ENCODE results near the gene BRPF1. TPM values are rescaled to one million over a fixed set of nuclear protein-coding genes. Genes with fewer than 3 reads are reported as not detected.

The BRPF1 gene
- total RNA-seq, 1 experiment from 2014 or later, result 23.6 TPM

DNA sequence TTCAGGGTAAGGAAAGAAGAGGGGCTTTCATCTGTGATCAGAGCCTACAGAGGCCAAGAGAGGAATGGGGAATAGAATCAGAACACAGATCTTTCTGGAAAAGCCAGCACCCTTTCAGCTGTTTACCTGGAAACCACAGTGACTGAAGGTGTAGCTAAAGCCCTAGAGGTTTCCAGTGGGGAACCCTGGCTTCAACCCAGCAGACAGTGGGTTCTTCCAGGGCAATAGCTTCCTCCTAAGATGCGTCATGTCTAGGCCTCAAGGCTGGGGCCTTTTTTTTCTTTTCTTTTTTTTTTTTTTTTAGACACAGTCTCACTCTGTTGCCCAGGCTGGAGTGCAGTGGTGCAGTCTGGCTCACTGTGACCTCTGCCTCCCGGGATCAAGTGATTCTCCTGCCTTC, 31.0 kb upstream of the BRPF1 start:
- ChIA-PET CTCF (no interaction called here), POLR2A (no interaction called here)
- no TSS peak for BruUV-seq (replicated peaks)

More for the DNA sequence above, 31.0 kb upstream of the BRPF1 start:
- no peak overlapping the region for H3K9ac ChIP-seq (ENCODE audit: low read length)
- DNase-seq (ENCODE audit: low read depth, low spot score) (no peak), ATAC-seq (no peak)
- TF ChIP-seq ELF1 (IDR thresholded peaks at IDR 0.05; ENCODE audit: borderline replicate concordance, low read depth) (no peak), JUND (IDR thresholded peaks at IDR 0.05) (no peak), SP1 (IDR thresholded peaks at IDR 0.05; ENCODE audit: low read depth) (no peak), RAD21 (IDR thresholded peaks at IDR 0.05; ENCODE audit: low read depth) (no peak), EZH2 (IDR thresholded peaks at IDR 0.05) (no peak), POLR2A (IDR thresholded peaks at IDR 0.05; ENCODE audit: borderline replicate concordance, extremely low read depth, insufficient read depth, insufficient read length) (no peak), EGR1 (IDR thresholded peaks at IDR 0.05; ENCODE audit: low read depth) (no peak), ATF3 (IDR thresholded peaks at IDR 0.05) (no peak), SIN3A (IDR thresholded peaks at IDR 0.05; ENCODE audit: low read depth) (no peak), SRF (IDR thresholded peaks at IDR 0.05; ENCODE audit: low read depth) (no peak), CBX3 (IDR thresholded peaks at IDR 0.05; ENCODE audit: low read depth) (no peak), EZH2phosphoT487 (IDR thresholded peaks at IDR 0.05; ENCODE audit: borderline replicate concordance) (no peak), CEBPB (IDR thresholded peaks at IDR 0.05; ENCODE audit: low read depth) (no peak), YY1 (IDR thresholded peaks at IDR 0.05; ENCODE audit: extremely low read depth, insufficient replicate concordance, low read depth, low read length) (no peak)
- TF ChIP-seq, protein P1, sequence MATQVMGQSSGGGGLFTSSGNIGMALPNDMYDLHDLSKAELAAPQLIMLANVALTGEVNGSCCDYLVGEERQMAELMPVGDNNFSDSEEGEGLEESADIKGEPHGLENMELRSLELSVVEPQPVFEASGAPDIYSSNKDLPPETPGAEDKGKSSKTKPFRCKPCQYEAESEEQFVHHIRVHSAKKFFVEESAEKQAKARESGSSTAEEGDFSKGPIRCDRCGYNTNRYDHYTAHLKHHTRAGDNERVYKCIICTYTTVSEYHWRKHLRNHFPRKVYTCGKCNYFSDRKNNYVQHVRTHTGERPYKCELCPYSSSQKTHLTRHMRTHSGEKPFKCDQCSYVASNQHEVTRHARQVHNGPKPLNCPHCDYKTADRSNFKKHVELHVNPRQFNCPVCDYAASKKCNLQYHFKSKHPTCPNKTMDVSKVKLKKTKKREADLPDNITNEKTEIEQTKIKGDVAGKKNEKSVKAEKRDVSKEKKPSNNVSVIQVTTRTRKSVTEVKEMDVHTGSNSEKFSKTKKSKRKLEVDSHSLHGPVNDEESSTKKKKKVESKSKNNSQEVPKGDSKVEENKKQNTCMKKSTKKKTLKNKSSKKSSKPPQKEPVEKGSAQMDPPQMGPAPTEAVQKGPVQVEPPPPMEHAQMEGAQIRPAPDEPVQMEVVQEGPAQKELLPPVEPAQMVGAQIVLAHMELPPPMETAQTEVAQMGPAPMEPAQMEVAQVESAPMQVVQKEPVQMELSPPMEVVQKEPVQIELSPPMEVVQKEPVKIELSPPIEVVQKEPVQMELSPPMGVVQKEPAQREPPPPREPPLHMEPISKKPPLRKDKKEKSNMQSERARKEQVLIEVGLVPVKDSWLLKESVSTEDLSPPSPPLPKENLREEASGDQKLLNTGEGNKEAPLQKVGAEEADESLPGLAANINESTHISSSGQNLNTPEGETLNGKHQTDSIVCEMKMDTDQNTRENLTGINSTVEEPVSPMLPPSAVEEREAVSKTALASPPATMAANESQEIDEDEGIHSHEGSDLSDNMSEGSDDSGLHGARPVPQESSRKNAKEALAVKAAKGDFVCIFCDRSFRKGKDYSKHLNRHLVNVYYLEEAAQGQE (IDR thresholded peaks at IDR 0.05; ENCODE audit: low read depth), result no peak
- TF ChIP-seq, protein P2, sequence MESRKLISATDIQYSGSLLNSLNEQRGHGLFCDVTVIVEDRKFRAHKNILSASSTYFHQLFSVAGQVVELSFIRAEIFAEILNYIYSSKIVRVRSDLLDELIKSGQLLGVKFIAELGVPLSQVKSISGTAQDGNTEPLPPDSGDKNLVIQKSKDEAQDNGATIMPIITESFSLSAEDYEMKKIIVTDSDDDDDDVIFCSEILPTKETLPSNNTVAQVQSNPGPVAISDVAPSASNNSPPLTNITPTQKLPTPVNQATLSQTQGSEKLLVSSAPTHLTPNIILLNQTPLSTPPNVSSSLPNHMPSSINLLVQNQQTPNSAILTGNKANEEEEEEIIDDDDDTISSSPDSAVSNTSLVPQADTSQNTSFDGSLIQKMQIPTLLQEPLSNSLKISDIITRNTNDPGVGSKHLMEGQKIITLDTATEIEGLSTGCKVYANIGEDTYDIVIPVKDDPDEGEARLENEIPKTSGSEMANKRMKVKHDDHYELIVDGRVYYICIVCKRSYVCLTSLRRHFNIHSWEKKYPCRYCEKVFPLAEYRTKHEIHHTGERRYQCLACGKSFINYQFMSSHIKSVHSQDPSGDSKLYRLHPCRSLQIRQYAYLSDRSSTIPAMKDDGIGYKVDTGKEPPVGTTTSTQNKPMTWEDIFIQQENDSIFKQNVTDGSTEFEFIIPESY (IDR thresholded peaks at IDR 0.05; ENCODE audit: extremely low read depth, insufficient replicate concordance, low read length), result no peak
- TF ChIP-seq, protein P3, sequence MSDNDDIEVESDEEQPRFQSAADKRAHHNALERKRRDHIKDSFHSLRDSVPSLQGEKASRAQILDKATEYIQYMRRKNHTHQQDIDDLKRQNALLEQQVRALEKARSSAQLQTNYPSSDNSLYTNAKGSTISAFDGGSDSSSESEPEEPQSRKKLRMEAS (IDR thresholded peaks at IDR 0.05), result no peak
- H3K9me2 ChIP-seq (ENCODE audit: insufficient read depth), result no peaks in the 10 kb centered on the region
- H2AFZ ChIP-seq (ENCODE audit: low read depth, low read length, poor library complexity, severe bottlenecking), result no peak overlapping the region
- no peaks in the 10 kb centered on the region for H4K20me1 ChIP-seq (ENCODE audit: insufficient read depth)
- no peaks in the 10 kb centered on the region for H3K27me3 ChIP-seq (ENCODE audit: insufficient read depth, low read length)
- H3K79me2 ChIP-seq (ENCODE audit: insufficient read depth, low read length), result no peaks in the 10 kb centered on the region
- intact Hi-C loops (cut with micrococcal nuclease), result no loop called here
- H3K4me3 ChIP-seq (replicated peaks in 1 of 2; ENCODE audit: low read depth in 1 of 2, low read length in 2 of 2), result no peak overlapping the region
- peaks cover 0 to 9% of the 10 kb centered on the region in 2 experiments; a peak in 2 of 4 replicates for H3K4me1 ChIP-seq (ENCODE audit: control insufficient read depth in 1 of 2, insufficient read depth in 2 of 2, low read length in 2 of 2)
- H3K4me2 ChIP-seq (ENCODE audit: low read length), result no peak overlapping the region
- no peaks in the 10 kb centered on the region for H3K9me3 ChIP-seq (ENCODE audit: control insufficient read depth in 1 of 2, insufficient read depth in 1 of 2, low read depth in 1 of 2, low read length in 2 of 2)
- no peak overlapping the region for H3K27ac ChIP-seq (ENCODE audit: low read depth, low read length)
- RAD21 ChIA-PET (ENCODE audit: low non-redundant PET in 1 of 2, low total read pairs in 2 of 2, uncharacterized antibody in 2 of 2, unreplicated experiment in 2 of 2), result no interaction called here
- H3K36me3 ChIP-seq (ENCODE audit: control insufficient read depth in 1 of 2, insufficient read depth in 2 of 2, low read length in 2 of 2), result peaks cover 0 to 3% of the 10 kb centered on the region in 2 experiments; a peak in 1 of 4 replicates
